ENCODE measurements around the gene LRP5.

DNA sequence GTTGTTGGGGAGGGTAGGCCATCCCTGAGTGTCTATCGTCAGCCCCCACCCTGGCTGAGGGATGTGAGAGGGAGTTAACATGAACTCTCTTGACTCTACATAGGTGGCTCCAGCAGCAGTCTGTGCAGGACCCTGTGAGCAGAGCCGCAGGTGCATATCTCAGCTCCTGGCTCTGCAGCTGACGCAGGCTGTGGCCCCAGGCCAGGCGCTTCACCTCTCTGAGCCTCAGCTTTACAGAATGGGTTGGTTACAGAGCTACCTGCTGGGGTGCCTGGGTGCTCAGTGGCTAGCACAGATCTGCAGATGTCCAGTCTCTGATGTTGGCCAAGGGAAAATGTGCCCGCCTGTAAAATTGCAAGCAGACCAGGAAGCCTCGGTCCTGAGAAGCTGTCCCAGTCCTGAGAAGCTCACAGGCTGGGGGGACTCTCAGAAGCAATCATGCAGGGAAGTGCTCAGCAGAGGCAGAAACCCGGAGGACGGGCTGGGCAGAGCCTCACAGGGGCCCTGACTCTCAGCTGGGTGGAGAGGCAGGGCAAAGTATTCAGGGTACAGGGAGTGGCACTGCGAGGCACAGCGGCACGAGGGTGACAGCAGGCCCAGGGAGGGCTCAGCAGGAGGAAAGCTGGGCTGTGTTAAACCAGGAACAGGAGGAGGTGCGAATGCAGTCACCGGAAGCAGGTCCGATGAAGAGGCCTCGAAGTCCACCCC, 15.9 kb upstream of the LRP5 start:
- no peak for TF ChIP-seq POLR2A (IDR thresholded peaks at IDR 0.05)
- TF ChIP-seq, protein P1, sequence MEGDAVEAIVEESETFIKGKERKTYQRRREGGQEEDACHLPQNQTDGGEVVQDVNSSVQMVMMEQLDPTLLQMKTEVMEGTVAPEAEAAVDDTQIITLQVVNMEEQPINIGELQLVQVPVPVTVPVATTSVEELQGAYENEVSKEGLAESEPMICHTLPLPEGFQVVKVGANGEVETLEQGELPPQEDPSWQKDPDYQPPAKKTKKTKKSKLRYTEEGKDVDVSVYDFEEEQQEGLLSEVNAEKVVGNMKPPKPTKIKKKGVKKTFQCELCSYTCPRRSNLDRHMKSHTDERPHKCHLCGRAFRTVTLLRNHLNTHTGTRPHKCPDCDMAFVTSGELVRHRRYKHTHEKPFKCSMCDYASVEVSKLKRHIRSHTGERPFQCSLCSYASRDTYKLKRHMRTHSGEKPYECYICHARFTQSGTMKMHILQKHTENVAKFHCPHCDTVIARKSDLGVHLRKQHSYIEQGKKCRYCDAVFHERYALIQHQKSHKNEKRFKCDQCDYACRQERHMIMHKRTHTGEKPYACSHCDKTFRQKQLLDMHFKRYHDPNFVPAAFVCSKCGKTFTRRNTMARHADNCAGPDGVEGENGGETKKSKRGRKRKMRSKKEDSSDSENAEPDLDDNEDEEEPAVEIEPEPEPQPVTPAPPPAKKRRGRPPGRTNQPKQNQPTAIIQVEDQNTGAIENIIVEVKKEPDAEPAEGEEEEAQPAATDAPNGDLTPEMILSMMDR (IDR thresholded peaks at IDR 0.05 in 8 of 11, conservative IDR thresholded peaks at IDR 0.05 in 3 of 11), result no peak
